ENCODE results near the gene UBE2Q2. TPM values are rescaled to one million over a fixed set of nuclear protein-coding genes. Genes with fewer than 3 reads are reported as not detected.

UBE2Q2 gene
- total and polyA plus RNA-seq, 9 of the 15 experiments (the other 6 are each of a cell fraction or from before 2014, with no cell fraction given), result 6.2 to 24.0 (median 16.2) TPM

GRCh38 chr15:75928680-75929608, 85.7 kb downstream of the UBE2Q2 start (continued):
- no peak for TF ChIP-seq THAP12 (CRISPR knock-in tag; IDR thresholded peaks at IDR 0.05)
- TF ChIP-seq ZNF395 (CRISPR knock-in tag; IDR thresholded peaks at IDR 0.05), result no peak
- TF ChIP-seq JUND (IDR thresholded peaks at IDR 0.05; ENCODE audit: borderline replicate concordance, low read depth, low read length), result no peak
- no peak for TF ChIP-seq JUND (tag; IDR thresholded peaks at IDR 0.05; ENCODE audit: borderline replicate concordance, low read depth, low read length)
- TF ChIP-seq ETV1 (tag; conservative IDR thresholded peaks at IDR 0.05; ENCODE audit: low read depth), result peak; percentile 54; the same call in 1 of the 2 replicates
- TF ChIP-seq ZBTB33 (CRISPR knock-in tag; IDR thresholded peaks at IDR 0.05), result peak; percentile 99
- TF ChIP-seq ZNF76 (CRISPR knock-in tag; IDR thresholded peaks at IDR 0.05; ENCODE audit: borderline replicate concordance), result no peak
- TF ChIP-seq SMARCC2 (IDR thresholded peaks at IDR 0.05; ENCODE audit: low read depth), result 0 out of 2 replicates have a peak, but pooled peaks have one; percentile 27
- TF ChIP-seq ZNF79 (CRISPR knock-in tag; IDR thresholded peaks at IDR 0.05; ENCODE audit: low read depth), result no peak

Measured in K562 (cell line).